ENCODE data around the gene NAPSA. TPM values are rescaled to one million over a fixed set of nuclear protein-coding genes. Genes with fewer than 3 reads are reported as not detected.
"Not testable (repeated sequence)": the region's sequence is repeated elsewhere in the genome, so short reads cannot be mapped to it uniquely, and the experiment has no call there.

NAPSA gene
- total and polyA plus RNA-seq, 2 donors (not counting 3 experiments of a cell fraction or from before 2014, with no cell fraction given) = 0.19 TPM; not detected in 1

GRCh38 chr19:50340331-50340730, 25.1 kb downstream of the NAPSA start:
- no peaks in the 10 kb centered on the region for H3K4me1 ChIP-seq (ENCODE audit: control insufficient read depth, extremely low read depth, insufficient read depth, low read length)
- ChIA-PET CTCF (interaction anchor here (1.6 kb wide), 1 partner anchor 17 kb away, joined by 6 read pairs; no protein-coding TSS in a partner anchor), POLR2A (no interaction called here)
- no peak overlapping the region for H3K9ac ChIP-seq (replicated peaks; ENCODE audit: extremely low read depth, insufficient read depth, low read length)
- no peak overlapping the region for H3K4me2 ChIP-seq (ENCODE audit: insufficient read depth, low read length)
- H3K27me3 ChIP-seq (ENCODE audit: control insufficient read depth in 2 of 2, insufficient read depth in 2 of 2, low read length in 2 of 2) = no peaks in the 10 kb centered on the region
- H3K79me2 ChIP-seq (ENCODE audit: control insufficient read depth, insufficient read depth, low read length) = no peaks in the 10 kb centered on the region
- FAIRE-seq (no peak), DNase-seq (ENCODE audit: low read depth, low spot score) (no peak)
- no peaks in the 10 kb centered on the region for H3K9me1 ChIP-seq (replicated peaks; ENCODE audit: control insufficient read depth, extremely low read depth, insufficient read depth, low read length)
- dilution Hi-C loops (cut with MboI; ENCODE audit: extremely low pct_ligation_motif_present, low sequenced_read_pairs) (no loop called here), intact Hi-C loops (cut with micrococcal nuclease) (no loop called here)
- no peaks in the 10 kb centered on the region for H3K36me3 ChIP-seq (ENCODE audit: control insufficient read depth in 2 of 2, extremely low read depth in 1 of 2, insufficient read depth in 2 of 2, low read length in 2 of 2)
- H3K4me3 ChIP-seq (replicated peaks in 1 of 3; ENCODE audit: insufficient read depth in 1 of 3, low read depth in 1 of 3, low read length in 3 of 3) = no peak overlapping the region
- BruUV-seq (replicated peaks) = no TSS peak
- no peaks in the 10 kb centered on the region for H3K9me3 ChIP-seq (replicated peaks; ENCODE audit: control insufficient read depth, insufficient read depth, low read length)
- H2AFZ ChIP-seq (ENCODE audit: low read depth, low read length) = no peak overlapping the region
- TF ChIP-seq FOS (IDR thresholded peaks at IDR 0.05; ENCODE audit: borderline replicate concordance, insufficient read depth, low read length) (no peak), GATA2 (IDR thresholded peaks at IDR 0.05; ENCODE audit: insufficient read depth, insufficient read length, low read depth, low read length) (no peak), POLR2AphosphoS5 (IDR thresholded peaks at IDR 0.05; ENCODE audit: insufficient read depth, low read depth, low read length) (no peak), MYC (IDR thresholded peaks at IDR 0.05; ENCODE audit: low read depth, low read length) (no peak), CTCF (IDR thresholded peaks at IDR 0.05; ENCODE audit: extremely low read depth in 1 of 2, insufficient read depth in 1 of 2, low read depth in 1 of 2, low read length in 2 of 2) (no peak), JUN (IDR thresholded peaks at IDR 0.05; ENCODE audit: borderline replicate concordance, insufficient read depth, insufficient read length, low read depth) (no peak), EZH2 (IDR thresholded peaks at IDR 0.05; ENCODE audit: borderline replicate concordance, low read depth, low read length, severe bottlenecking) (no peak), POLR2A (IDR thresholded peaks at IDR 0.05; ENCODE audit: low read depth, low read length) (no peak), MAX (IDR thresholded peaks at IDR 0.05; ENCODE audit: insufficient read depth, insufficient read length) (no peak)
- no peak overlapping the region for H3K27ac ChIP-seq (ENCODE audit: insufficient read depth, low read depth, low read length)
- H4K20me1 ChIP-seq (replicated peaks; ENCODE audit: control insufficient read depth, extremely low read depth, insufficient read depth, low read length) = no peaks in the 10 kb centered on the region

GRCh38 chr19:50337031-50337430, 28.4 kb downstream of the NAPSA start:
- H3K79me2 ChIP-seq (ENCODE audit: control insufficient read depth, insufficient read depth, low read length); H3K9me3 ChIP-seq (replicated peaks; ENCODE audit: control insufficient read depth, insufficient read depth, low read length); FAIRE-seq; intact Hi-C loops (cut with micrococcal nuclease); H3K27ac ChIP-seq (ENCODE audit: insufficient read depth, low read depth, low read length); H3K4me1 ChIP-seq (ENCODE audit: control insufficient read depth, extremely low read depth, insufficient read depth, low read length); H4K20me1 ChIP-seq (replicated peaks; ENCODE audit: control insufficient read depth, extremely low read depth, insufficient read depth, low read length); H3K9ac ChIP-seq (replicated peaks; ENCODE audit: extremely low read depth, insufficient read depth, low read length); H3K9me1 ChIP-seq (replicated peaks; ENCODE audit: control insufficient read depth, extremely low read depth, insufficient read depth, low read length); H3K27me3 ChIP-seq (ENCODE audit: control insufficient read depth in 2 of 2, insufficient read depth in 2 of 2, low read length in 2 of 2); H2AFZ ChIP-seq (ENCODE audit: low read depth, low read length); BruUV-seq (replicated peaks); CTCF ChIA-PET; H3K36me3 ChIP-seq (ENCODE audit: control insufficient read depth in 2 of 2, extremely low read depth in 1 of 2, insufficient read depth in 2 of 2, low read length in 2 of 2); H3K4me3 ChIP-seq (replicated peaks in 1 of 3; ENCODE audit: insufficient read depth in 1 of 3, low read depth in 1 of 3, low read length in 3 of 3); DNase-seq (ENCODE audit: low read depth, low spot score); POLR2A ChIA-PET; dilution Hi-C loops (cut with MboI; ENCODE audit: extremely low pct_ligation_motif_present, low sequenced_read_pairs); H3K4me2 ChIP-seq (ENCODE audit: insufficient read depth, low read length): not testable (repeated sequence)

Measured in endothelial cell of umbilical vein (primary cell).